ENCODE data around the gene PRG3. TPM values are rescaled to one million over a fixed set of nuclear protein-coding genes. Genes with fewer than 3 reads are reported as not detected.
"Not testable (repeated sequence)": the region's sequence is repeated elsewhere in the genome, so short reads cannot be mapped to it uniquely, and the experiment has no call there.

Gene PRG3
- total RNA-seq, 1 donor from 2014 or later: not detected

DNA sequence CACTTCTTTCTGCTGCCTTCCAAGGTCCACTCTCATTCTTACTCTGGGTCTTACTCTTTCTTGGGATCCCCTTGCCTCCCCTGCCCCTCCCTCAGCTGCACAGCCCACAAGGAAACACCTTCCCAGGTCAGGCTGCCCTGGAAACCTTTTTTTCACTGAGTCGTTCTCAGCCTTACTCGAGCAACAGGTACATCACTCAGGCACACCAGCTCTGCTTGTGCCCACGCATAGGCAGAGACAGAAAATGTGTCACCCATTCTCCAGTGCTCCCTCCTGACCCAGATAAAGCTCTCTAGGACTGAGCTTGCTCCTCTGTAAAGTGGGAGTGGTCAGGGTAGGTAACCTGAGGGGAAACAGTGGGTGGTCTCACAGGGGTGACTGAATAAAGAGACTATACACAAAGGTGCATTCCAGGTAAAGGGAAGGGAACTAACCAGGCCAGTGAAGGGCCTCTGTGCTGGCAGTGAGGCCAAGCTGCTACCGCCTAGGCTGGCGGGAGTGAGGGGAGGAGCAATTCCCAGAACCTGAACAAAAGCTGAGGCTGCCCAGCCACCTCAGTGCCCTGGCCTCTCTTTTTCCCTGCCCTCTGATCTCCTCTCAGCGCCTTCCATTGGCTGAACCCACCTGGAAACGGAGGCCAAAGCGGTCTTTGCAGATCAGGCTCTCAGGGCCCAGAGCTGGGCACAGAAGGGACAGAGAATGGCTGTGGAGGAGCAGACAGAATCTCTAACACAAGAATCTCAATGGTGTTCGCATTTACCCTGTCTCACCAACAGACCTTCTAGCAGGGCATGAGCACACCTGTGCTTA lies 15.9 kb downstream of the PRG3 start:
- no peak for DNase-seq (ENCODE audit: low read depth, low spot score)
- Mint-ChIP-seq H3K4me1 (no peaks in the 10 kb centered on the region), H3K27me3 (ENCODE audit: low read depth) (no peaks in the 10 kb centered on the region), H3K27ac (ENCODE audit: unreplicated experiment) (no peak overlapping the region), H3K4me3 (no peak overlapping the region), H3K9me3 (no peaks in the 10 kb centered on the region), H3K36me3 (ENCODE audit: low read depth) (no peaks in the 10 kb centered on the region)
- TF ChIP-seq, protein P1, sequence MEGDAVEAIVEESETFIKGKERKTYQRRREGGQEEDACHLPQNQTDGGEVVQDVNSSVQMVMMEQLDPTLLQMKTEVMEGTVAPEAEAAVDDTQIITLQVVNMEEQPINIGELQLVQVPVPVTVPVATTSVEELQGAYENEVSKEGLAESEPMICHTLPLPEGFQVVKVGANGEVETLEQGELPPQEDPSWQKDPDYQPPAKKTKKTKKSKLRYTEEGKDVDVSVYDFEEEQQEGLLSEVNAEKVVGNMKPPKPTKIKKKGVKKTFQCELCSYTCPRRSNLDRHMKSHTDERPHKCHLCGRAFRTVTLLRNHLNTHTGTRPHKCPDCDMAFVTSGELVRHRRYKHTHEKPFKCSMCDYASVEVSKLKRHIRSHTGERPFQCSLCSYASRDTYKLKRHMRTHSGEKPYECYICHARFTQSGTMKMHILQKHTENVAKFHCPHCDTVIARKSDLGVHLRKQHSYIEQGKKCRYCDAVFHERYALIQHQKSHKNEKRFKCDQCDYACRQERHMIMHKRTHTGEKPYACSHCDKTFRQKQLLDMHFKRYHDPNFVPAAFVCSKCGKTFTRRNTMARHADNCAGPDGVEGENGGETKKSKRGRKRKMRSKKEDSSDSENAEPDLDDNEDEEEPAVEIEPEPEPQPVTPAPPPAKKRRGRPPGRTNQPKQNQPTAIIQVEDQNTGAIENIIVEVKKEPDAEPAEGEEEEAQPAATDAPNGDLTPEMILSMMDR (conservative IDR thresholded peaks at IDR 0.05): no peak

DNA sequence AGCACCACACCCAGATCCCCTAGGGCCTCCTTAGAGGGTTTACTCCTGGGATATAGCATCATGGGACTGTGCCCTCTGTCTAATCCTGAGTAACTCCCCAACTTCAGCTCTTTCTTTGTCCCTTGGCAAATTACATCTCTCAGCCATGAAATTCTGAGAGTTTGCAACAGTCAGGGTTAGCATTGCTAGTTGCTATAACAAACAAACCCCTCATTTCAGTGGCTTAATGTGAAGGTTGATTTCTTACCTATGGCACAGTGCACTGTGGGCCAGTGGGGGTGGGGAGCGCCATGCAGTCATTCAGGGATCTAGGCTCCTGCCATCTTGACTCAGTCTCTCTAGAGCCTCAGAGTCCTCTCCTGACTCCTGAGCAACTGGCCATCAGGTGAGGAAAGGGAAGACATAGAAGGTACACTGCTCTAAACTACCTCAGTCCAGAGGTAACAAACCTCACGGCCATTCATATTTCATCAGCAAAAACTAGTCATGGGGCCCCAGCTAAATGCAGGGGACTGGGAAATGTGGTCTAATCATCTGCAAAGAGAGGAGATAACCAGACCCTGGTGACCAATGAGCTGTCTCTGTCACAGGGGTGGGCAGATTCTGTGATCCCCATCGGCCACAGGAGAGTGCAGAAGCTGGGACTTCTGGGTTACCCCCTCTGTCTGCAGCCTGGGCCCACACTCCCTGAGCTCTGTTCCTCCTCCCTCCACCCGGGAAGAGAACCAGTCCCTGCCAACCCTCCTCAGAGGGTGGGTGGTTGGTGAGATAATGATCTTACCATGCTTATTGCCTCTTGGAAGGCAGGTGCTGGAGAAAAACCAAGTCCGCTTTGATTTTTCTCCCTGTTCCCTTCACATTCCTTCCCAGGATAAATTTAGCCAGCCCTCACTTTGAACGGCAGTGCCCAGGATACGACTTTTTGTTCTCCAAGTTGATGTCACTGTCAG lies 17.5 kb downstream of the PRG3 start:
- H3K27me3 Mint-ChIP-seq (ENCODE audit: low read depth): no peaks in the 10 kb centered on the region
- H3K4me1 Mint-ChIP-seq: no peaks in the 10 kb centered on the region
- H3K27ac Mint-ChIP-seq (ENCODE audit: unreplicated experiment): peak overlapping the region; percentile 70
- H3K9me3 Mint-ChIP-seq: no peaks in the 10 kb centered on the region
- H3K4me3 Mint-ChIP-seq: no peak overlapping the region
- DNase-seq (ENCODE audit: low read depth, low spot score): no peak
- TF ChIP-seq, protein P1 (conservative IDR thresholded peaks at IDR 0.05): no peak
- no peaks in the 10 kb centered on the region for H3K36me3 Mint-ChIP-seq (ENCODE audit: low read depth)

- Mint-ChIP-seq H3K9me3 (no peaks in the 10 kb centered on the region), H3K27me3 (ENCODE audit: low read depth) (no peaks in the 10 kb centered on the region), H3K36me3 (ENCODE audit: low read depth) (no peaks in the 10 kb centered on the region), H3K4me1 (no peaks in the 10 kb centered on the region), H3K4me3 (no peak overlapping the region), H3K27ac (ENCODE audit: unreplicated experiment) (no peak overlapping the region)
- no peak for DNase-seq (ENCODE audit: low read depth, low spot score)
- TF ChIP-seq, protein P1 (conservative IDR thresholded peaks at IDR 0.05): no peak
These were observed 19.0 kb downstream of the PRG3 start for GRCh38 chr11:57361926-57362325.

GRCh38 chr11:57361420-57361819 lies 19.5 kb downstream of the PRG3 start:
- H3K4me3 Mint-ChIP-seq; H3K36me3 Mint-ChIP-seq (ENCODE audit: low read depth); DNase-seq (ENCODE audit: low read depth, low spot score); H3K9me3 Mint-ChIP-seq; H3K27me3 Mint-ChIP-seq (ENCODE audit: low read depth); H3K27ac Mint-ChIP-seq (ENCODE audit: unreplicated experiment); H3K4me1 Mint-ChIP-seq: not testable (repeated sequence)

DNA sequence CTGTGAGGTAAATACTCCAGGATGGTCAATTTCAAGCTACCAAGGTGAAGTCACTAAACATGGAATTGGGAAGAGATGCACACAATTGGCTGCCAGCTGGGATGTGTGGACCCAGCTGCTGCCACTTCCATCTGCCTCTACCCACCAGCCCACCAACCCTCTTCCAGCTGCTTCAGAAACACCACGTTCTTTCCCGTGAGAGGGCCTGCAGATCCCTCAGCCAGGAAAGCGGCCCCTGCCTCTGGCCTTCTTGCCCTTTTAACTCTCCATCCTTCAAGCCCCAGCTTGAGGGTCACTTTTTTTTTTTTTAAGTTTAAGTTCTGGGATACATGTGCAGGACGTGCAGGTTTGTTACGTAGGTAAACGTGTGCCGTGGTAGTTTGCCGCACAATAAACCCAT lies 20.0 kb downstream of the PRG3 start:
- peaks cover 4% of the 10 kb centered on the region for H3K27me3 Mint-ChIP-seq (ENCODE audit: low read depth)
- H3K27ac Mint-ChIP-seq (ENCODE audit: unreplicated experiment): no peak overlapping the region
- TF ChIP-seq, protein P1 (conservative IDR thresholded peaks at IDR 0.05): no peak
- no peaks in the 10 kb centered on the region for H3K4me1 Mint-ChIP-seq
- no peaks in the 10 kb centered on the region for H3K9me3 Mint-ChIP-seq
- H3K36me3 Mint-ChIP-seq (ENCODE audit: low read depth): no peaks in the 10 kb centered on the region
- DNase-seq (ENCODE audit: low read depth, low spot score): no peak
- no peak overlapping the region for H3K4me3 Mint-ChIP-seq

Data from neural crest cell (in vitro differentiated cells).